Renal pelvis (tissue), 4 donors: Measurements from ENCODE around the gene MBLAC1. TPM values are rescaled to one million over a fixed set of nuclear protein-coding genes. Genes with fewer than 3 reads are reported as not detected.

Experiments used
- DNase-seq: peaks from one replicate; pipeline ENCODE4 v3.0.0-alpha.2; 2013
- polyA plus RNA-seq, 3 donors: library from polyadenylated mRNA; unstranded; fragments of 120-200 nt; gene quantifications; one replicate each; pipeline ENCODE4 v1.2.1, GENCODE V29; 2013; ENCODE audit not compliant: insufficient read length in 3 of 3

Gene MBLAC1
- polyA plus RNA-seq, 3 donors = 1.7 to 2.6 (median 2.0) TPM

DNA sequence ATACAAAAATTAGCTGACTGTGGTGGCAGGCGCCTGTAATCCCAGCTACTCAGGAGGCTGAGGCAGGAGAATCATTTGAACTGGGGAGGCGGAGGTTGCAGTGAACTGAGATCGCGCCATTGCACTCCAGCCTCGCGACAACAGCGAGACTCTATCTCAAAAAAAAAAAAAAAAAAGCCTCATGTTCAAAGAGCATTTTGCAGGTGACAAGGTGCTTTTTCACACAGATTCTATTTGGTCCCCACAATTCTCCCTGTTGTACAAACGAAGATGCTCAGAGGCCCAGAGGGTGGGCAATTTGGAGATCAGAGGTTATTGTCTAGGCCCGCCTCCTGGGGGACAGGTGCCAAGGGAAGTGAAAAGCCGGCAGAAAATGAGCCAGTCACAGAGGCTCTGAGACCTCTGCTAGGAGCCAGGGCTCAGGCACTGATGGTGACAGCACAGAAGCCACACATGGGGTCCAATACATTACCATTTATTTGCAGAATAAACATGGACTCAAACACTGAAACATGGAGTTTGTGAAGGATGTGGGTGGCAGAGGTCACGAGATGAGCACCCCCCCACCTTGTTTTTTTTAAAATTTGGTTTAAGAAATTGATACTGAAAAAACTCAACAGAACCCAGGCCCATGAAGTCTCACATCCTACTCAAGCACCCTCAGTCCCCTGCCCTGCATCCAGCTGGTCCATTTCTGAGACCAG, 42.5 kb downstream of the MBLAC1 start:
- DNase-seq = no peak

DNA sequence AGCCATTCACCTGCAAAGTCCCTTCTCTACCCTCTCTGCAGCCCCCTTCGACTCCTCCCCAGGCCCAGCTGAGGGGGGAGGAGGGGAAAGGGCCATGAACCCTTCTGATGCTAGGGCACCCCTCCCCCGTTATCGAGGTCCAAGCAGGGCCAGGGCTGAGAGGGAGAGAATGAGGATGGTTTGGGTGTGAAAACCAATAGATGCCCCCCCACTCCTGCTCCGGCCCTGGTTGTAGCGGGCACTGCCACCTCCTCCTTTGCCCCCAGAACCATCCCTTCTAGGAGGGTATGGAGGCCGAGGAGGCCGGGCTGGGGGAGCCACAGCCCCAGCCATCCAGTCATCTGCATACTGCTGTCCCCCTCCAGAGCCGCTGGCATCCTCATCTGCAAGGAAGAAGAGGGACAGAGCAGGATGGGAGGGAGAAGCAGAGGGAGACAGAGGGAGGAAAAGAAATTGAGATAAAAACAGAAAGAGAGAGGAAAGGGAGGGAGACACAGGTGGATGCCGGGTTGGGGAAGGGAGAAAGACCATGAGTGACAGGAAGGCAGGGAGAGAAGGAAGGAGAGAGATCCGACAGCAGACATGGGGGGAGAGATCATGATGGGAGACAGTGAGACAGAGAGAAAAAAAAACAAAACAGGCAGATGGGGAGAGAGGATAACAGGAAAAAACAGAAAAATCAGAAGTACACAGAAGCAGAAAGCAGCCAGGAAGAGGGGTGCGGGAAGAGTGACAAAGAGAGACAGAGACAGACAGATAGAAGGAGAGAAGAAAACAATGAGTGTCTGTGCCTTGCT, 43.5 kb downstream of the MBLAC1 start:
- DNase-seq = no peak

DNA sequence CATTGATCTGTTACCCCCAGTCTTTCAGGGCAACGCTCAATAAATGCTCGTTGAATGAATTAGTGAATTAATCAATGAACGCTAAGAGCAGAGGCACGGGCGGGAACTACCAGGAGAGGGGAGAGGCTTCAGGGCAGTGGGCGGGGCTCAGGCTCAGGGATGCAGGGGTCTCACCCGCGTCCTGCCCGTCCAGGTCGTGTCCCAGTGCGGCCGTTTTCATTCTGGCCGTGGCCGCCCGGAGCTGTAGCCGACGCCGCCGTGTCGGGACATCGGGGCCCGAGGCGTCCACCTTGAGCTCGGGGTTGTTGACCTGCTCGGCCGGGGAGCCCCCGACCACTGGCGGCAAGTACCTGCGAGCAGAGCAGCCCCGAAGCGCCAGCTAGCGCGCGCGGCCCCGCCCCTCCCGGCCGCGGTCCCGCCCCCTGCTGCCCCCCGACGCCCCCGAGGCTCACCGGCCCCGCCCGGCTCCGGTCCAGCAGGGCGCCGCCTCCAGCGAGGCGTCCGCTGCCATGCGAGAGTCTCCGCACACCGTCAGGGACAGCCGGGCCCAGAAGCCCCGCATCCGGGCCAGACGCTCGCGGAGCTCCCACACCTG, 44.4 kb downstream of the MBLAC1 start:
- no peak for DNase-seq

DNA sequence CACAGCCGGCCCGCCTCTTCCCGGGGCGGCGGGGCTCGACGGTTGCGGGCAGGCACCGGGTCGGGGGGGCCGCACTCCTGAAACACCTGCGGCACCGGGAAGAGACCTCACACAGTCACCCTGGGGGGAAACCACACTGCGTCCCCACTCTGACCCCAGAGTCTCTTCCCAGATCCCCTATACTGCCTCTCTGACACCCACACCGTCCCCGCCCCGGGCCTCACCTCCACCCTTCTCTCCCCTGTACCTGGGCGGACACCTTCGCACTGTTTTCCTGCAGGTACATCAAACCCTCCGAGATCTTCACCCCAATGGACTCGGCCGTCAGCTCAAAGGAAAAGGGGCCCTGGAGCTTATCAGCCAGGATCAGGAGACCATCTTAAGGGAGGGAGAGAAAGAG, 45.1 kb downstream of the MBLAC1 start:
- DNase-seq = no peak

DNA sequence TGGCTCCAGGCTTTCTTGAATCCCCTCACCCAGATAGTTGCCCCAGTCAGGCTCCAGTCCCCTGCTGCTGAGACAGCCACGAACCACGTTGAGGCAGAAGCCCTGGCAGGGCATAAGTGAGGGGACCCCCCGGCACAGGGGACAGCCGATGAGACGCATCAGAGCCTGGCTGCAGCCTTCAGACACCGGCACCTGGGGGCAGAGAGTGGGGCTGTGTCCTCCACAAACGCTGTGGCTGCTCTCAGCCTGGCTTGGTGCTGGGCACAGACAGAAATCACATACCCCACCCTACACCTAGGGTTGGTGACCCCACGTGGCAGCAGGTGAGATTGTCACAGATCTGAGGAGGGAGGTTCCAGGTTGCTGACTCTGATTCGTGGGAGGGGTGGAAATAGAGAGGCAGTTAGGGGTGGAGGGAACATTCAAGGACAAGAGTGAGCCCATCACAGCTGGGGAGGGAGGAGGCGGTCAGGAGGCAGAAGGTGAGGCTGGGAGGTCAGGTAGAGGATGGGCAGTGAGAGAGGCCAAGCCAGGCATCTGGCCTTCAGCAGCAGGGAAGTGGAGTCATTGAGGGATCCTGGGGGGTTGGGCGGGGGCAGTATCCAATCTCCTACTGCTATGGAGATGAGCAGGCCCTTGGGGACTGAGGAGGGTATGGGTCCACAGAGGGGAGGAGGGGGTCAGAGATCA, 47.2 kb downstream of the MBLAC1 start:
- no peak for DNase-seq

DNA sequence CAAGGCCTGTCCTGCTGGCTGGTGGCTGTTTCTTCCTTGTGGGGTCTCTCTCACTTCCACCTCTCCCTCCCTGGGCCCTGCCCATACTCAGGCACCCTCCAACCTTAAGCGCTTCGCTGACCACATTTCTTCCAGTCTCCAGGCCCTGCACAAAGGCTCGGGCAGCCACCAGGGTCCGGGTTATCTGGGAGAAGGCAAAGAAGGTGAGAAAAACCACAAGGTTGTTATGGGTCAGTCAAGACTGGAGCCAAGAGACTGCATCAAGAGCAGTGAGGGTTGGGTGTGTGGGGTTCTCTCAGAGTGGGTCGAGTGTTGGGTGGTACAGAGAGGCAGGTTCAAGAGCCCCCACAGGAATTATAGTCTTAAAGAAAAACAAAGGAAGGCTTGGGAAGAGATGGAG, 47.8 kb downstream of the MBLAC1 start:
- no peak for DNase-seq

DNA sequence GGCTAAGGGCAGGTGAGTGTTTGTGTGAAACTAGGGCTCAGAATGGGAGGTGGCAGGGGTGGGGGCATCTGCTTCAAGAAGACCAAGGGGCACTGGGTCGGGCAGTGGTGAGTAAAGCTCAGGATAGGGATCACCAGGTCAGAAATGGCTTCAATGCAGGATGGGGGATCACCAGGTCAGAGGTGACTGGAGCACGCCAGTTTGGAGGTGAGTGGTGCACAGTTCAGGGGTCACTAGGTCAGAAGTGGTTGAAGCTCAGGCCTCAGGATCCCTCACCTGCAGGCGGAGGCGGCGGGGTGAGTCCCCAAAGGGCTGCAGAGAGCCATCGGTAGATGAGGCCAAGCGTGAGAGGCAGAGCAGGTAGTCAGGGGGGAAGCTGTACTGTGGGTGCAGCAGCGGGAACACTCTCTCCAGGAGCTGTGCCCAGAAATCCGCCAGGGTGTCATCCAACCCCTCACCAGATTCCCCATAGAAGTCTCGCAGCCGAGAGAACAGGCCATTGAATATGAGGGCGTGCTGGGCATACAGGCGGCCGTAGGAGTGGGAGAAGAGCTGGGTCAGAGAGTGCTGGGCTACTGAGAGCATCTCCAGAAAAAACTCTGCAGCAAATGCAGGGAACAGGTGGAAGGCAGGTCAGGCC, 48.6 kb downstream of the MBLAC1 start:
- DNase-seq = no peak

DNA sequence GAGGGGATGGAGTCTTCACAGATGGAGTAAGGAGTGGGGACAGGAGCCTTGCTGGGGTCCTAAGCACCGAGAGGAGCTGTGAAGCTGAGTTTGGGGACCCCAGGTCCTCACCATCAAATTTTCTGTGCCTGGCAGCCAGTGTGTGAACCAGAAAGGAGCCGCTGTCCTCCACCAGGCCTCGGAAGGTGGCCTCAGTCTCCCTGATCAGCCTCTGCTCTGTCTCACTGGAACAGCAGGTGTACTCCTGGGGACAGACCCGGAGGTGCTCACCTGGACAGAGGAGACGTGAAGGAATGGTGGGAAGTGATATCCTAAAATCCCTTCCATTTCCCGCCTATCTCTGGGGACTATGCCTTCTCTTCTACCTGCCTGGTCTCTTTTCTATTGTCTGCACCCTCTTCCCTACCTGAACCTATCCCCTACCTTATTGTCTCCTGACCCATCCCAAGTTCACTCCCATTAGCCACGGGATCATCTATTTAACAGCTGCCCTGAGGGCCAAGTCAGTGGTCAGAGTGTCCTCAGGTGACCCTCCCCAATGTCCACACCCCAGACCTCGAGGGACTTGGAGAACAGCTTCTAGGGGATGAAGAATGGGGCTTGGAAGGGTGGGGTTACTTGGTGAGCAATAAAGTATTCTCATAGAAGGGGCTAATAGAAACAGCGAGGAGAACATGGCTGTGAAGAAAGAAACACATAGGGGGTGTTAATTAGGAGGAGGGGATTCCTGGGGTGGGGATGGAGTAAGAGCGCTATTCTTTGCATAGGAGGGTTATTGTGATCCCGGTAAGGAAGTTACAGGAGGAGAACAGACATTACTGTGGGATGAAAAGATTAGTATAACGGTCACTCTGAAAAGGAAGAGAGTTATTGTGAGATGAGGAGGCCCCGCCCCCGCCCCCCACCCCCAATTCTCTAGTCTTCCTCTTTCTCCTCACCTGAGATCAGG, 49.6 kb downstream of the MBLAC1 start:
- no peak for DNase-seq

DNA sequence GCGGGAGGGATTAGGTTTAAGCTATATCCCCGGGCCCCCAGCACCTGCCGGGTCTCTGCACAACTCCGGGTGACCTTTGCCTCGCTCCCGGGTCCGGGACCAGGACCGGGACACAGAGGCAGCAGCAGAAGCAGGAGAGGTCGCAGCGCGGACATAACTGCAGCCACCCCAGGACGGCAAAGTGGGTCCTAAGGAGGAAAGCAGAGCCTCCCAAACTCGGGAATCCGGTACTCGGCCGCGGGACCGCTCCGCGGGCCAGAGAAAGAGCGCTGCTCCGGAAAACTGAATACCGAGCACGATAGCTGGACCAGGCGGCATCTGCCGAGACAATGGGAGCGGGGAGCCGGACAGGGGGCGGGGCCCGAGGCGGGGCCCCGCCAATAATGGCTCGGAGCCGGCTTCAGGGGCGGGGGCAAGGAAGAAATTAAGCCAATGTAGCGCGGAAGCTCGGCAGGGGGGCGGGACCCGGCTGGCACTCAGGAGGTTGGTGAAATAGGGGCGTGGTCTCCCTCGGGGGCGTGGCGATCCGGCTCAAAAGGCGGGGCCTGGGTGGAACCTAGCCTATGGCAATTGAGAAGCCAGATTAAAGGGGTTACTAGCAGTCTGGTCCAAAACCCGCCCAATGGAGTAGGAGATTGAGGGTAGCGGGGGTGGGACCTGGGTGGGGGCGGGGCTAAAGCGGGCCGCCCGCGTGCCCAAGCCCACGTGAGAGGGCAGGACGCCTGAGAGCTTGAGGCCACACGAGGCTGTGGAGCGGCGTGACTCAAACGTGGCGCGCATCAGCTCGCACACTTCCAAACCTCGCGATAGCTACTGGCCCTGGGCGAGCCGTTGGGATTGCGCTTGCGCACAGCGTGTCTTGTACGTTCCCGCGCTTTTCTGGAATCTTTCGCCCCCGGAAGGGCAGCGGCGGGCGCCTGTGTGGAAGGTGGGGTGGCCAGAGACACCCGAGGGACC, 50.6 kb downstream of the MBLAC1 start, which contains the start of the genes GPC2 and STAG3:
Gene GPC2 (minus strand): TSS at position 337 of the 957 bp plus-strand sequence. CDS start 182 bp downstream, at position 155.
Gene STAG3 (plus strand): TSS at position 874 of the 957 bp plus-strand sequence. CDS start 2,639 bp downstream, outside the sequence.
- DNase-seq = peak; percentile 96

Other genes with a start within 250 kb of the MBLAC1 start
- gene OR2AE1, start 249.9 kb upstream of the MBLAC1 start, polyA plus RNA-seq = under 1 TPM in 1 of 3 donors, not detected in 2; 0.27 TPM
- gene TRIM4, start 207.4 kb upstream of the MBLAC1 start, polyA plus RNA-seq = 10 to 100 TPM; 30.1 to 39.5 (median 31.1) TPM
- gene GJC3, start 197.3 kb upstream of the MBLAC1 start, polyA plus RNA-seq = 1 to 10 TPM in 1 of 3 donors, under 1 TPM in 2; 0.86 to 1.7 (median 0.95) TPM
- 10 to 100 TPM; 62.6 to 70.1 (median 68.7) TPM for gene AZGP1, start 150.9 kb upstream of the MBLAC1 start, polyA plus RNA-seq
- 10 to 100 TPM; 42.4 to 68.8 (median 63.1) TPM for gene ZKSCAN1, start 111.4 kb upstream of the MBLAC1 start, polyA plus RNA-seq
- gene ZSCAN21, start 77.2 kb upstream of the MBLAC1 start, polyA plus RNA-seq = 10 to 100 TPM; 22.8 to 27.1 (median 23.3) TPM
- 10 to 100 TPM; 50.5 to 58.6 (median 57.8) TPM for gene ZNF3, start 45.2 kb upstream of the MBLAC1 start, polyA plus RNA-seq
- gene COPS6, start 38.0 kb upstream of the MBLAC1 start, polyA plus RNA-seq = 100 to 1,000 TPM; 133 to 137 (median 135) TPM
- gene MCM7, start 25.6 kb upstream of the MBLAC1 start, polyA plus RNA-seq = 100 to 1,000 TPM; 166 to 180 (median 170) TPM
- gene AP4M1, start 25.3 kb upstream of the MBLAC1 start, polyA plus RNA-seq = 10 to 100 TPM; 33.4 to 39.4 (median 39.0) TPM
- 10 to 100 TPM; 65.8 to 72.3 (median 69.2) TPM for gene TAF6, start 7.6 kb upstream of the MBLAC1 start, polyA plus RNA-seq
- gene CNPY4, start 7.3 kb upstream of the MBLAC1 start, polyA plus RNA-seq = 10 to 100 TPM; 39.3 to 43.0 (median 41.5) TPM
- gene LAMTOR4, start 22.0 kb downstream of the MBLAC1 start, polyA plus RNA-seq = 100 to 1,000 TPM; 116 to 136 (median 129) TPM
- gene TRAPPC14, start 31.8 kb downstream of the MBLAC1 start, polyA plus RNA-seq = 10 to 100 TPM; 21.0 to 27.1 (median 24.7) TPM
- 1 to 10 TPM; 5.8 to 6.0 (median 5.9) TPM for gene GAL3ST4, start 41.6 kb downstream of the MBLAC1 start, polyA plus RNA-seq
- 10 to 100 TPM; 13.6 to 16.6 (median 14.0) TPM for gene GPC2, start 50.4 kb downstream of the MBLAC1 start, polyA plus RNA-seq
- 10 to 100 TPM; 10.2 to 33.4 (median 30.1) TPM for gene STAG3, start 51.0 kb downstream of the MBLAC1 start, polyA plus RNA-seq
- 1 to 10 TPM; 2.0 to 9.2 (median 8.1) TPM for gene PVRIG, start 93.0 kb downstream of the MBLAC1 start, polyA plus RNA-seq
- 10 to 100 TPM in 1 of 3 donors, 1 to 10 TPM in 2; 6.4 to 10.4 (median 8.1) TPM for gene SPDYE3, start 180.7 kb downstream of the MBLAC1 start, polyA plus RNA-seq
- 10 to 100 TPM; 35.8 to 63.6 (median 63.1) TPM for gene PILRB, start 231.2 kb downstream of the MBLAC1 start, polyA plus RNA-seq
- 10 to 100 TPM in 1 of 3 donors, 1 to 10 TPM in 2; 4.5 to 10.1 (median 6.3) TPM for gene PILRA, start 246.5 kb downstream of the MBLAC1 start, polyA plus RNA-seq